GM12891 (cell line): ENCODE results near the gene MPND.

ENCODE experiments used
- DNase-seq: peaks from one replicate; pipeline ENCODE4 v3.0.0; 2011; ENCODE audit warnings: low spot score; ENCODE audit not compliant: insufficient read length
- FAIRE-seq: peaks from 2 replicates; lab custom pipeline; 2011; peaks lifted over from hg19 to GRCh38; lab: Jason Lieb, UNC
- PAX5 ChIP-seq: IDR thresholded peaks from 2 replicates; pipeline ENCODE4 v1.6.1; 2011; ENCODE audit warnings: low read length, moderate library complexity, mild to moderate bottlenecking; ENCODE audit not compliant: insufficient read depth, severe bottlenecking
- POLR2A ChIP-seq: IDR thresholded peaks from 2 replicates; pipeline ENCODE4 v1.6.1; 2011; ENCODE audit warnings: low read depth, low read length, control low read depth
- POLR2AphosphoS5 ChIP-seq: IDR thresholded peaks from 2 replicates; pipeline ENCODE4 v1.6.1; 2011; ENCODE audit warnings: low read depth, low read length, control low read depth
- POU2F2 ChIP-seq: IDR thresholded peaks from 2 replicates; pipeline ENCODE4 v1.6.1; 2011; ENCODE audit warnings: low read depth, mild to moderate bottlenecking, control low read depth, low read length, moderate library complexity
- SPI1 ChIP-seq: IDR thresholded peaks from 2 replicates; pipeline ENCODE4 v1.6.1; 2011; ENCODE audit warnings: low read depth, low read length, control low read depth
- TAF1 ChIP-seq: IDR thresholded peaks from 2 replicates; pipeline ENCODE4 v1.6.1; 2011; ENCODE audit warnings: low read depth, low read length, control low read depth

MPND gene

DNA sequence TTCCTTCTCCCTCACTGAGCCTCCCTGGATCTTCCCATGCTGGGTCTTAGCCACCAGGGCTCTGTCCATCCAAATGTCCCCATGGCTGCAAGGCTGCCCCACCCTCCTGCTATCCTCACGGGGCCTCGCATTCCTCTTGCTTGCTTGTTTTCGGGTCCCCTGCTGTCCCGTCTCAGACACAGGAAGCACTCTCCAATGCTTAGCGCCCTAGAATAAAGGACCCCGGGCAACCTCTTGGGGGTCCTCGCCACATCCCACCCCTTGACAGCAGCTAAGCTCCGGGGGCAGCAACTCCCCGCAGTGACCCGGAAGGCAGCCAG lies 33.3 kb downstream of the MPND start:
- FAIRE-seq (no peak), DNase-seq (no peak)
- TF ChIP-seq SPI1 = no peak

DNA sequence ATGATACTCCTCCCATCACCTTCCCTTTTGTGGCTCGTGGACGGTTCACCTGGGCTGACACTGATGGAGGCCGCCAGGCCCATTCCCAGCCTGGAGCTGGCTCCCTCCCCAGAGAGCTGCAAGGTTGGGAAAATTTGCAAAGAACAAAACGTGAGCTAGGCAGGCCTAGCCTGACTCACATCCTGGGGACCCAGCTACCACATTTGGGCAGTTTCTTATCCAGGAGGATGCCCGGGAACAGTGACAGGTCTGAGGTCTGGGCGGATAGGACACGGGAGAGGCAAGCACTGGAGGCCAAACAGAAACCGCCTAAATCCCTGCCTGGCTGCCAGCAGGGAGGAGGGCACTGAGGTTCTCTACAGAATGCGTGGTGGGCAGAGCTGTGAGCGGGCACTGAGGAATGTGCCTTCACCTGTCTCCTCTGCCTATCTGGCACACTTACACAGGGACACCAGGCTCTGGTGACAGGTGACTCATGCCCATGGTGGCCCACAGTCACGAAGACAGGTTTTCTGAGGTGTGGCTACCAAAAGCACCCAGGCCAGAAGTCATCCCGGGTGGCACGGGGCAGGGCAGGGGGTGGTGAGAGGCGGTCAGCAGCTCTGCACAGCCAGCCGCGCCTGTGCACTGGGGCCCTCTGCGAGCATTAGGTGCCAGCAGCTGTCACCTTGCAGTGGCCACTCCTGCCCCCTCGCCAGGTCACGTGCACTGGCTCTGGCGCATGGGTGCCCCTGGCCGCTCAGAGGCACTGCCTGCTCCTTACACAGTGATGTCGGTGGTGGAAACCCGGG lies 33.8 kb downstream of the MPND start:
- no peak for FAIRE-seq
- TF ChIP-seq SPI1 (no peak), POLR2AphosphoS5 (no peak; the same call in 1 of the 2 replicates), TAF1 (no peak)
- no peak for DNase-seq

DNA sequence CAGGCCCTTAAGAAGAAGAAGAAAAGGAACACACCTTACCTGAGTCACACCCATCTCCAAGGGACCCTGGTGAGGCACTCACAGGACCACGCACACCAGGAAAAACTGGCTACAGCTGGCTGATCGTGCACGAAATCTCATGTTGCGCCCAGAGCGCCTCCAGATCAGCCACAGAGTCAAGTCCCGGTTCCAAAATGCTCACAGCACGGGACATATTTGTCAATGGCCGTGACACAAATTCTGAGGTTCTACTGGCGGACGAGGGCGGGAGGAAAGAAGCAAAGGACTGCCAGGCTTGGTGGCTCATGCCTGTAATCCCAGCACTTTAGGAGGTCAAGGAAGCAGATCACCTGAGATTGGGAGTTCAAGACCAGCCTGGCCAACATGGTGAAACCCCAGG lies 35.5 kb downstream of the MPND start:
- DNase-seq = no peak
- no peak for FAIRE-seq
- no peak for TF ChIP-seq POU2F2
- no peak for TF ChIP-seq SPI1
- no peak for TF ChIP-seq POLR2AphosphoS5
- peak; percentile 8 for TF ChIP-seq PAX5
- TF ChIP-seq POLR2A = no peak
- no peak for TF ChIP-seq TAF1

DNA sequence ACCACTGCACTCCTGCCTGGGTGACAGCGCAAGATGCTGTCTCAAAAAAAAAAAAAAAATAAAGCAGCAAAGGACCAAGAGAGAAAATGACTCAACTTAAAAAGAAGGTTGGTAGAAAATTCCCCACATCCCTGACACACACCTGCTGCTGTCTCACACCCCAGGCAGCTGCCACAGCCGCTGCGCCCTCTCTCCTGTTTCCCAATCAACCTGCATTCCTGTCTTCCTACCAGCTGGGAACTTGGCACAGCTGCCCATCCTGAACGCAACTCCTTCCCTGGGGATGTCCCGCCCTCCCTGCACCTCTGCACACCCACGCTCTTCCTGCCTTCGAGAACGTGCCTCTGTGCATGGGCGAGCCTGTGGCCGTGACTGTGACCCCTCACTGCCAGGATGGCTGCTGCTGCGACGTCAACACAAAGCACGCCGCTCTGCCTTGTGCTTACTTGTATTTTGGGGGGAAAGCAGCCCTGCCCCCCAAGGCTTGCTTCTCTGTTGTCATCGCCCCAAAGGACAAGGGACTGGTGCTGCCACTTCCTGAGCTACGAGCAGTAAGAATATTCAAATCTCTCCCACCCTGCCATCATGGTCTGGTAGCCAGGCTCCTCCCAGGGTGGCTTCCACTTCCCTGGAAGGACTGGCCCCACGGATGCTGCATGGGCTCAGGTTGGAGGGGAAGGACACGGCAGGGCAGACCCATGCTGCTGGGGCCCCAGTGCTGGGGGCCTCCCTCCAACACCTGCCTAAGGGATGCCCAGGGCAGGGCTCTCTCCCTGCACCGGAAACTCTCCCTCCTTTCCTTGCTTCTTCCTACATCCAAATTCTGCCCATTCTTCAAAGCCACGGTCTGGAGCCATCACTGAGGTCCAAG lies 36.3 kb downstream of the MPND start:
- DNase-seq = no peak
- FAIRE-seq = peak; percentile 91
- TF ChIP-seq SPI1 (0 out of 2 replicates have a peak, but pooled peaks have one; percentile 12), POU2F2 (no peak), POLR2A (peak; percentile 62), PAX5 (no peak), TAF1 (no peak), POLR2AphosphoS5 (no peak)

DNA sequence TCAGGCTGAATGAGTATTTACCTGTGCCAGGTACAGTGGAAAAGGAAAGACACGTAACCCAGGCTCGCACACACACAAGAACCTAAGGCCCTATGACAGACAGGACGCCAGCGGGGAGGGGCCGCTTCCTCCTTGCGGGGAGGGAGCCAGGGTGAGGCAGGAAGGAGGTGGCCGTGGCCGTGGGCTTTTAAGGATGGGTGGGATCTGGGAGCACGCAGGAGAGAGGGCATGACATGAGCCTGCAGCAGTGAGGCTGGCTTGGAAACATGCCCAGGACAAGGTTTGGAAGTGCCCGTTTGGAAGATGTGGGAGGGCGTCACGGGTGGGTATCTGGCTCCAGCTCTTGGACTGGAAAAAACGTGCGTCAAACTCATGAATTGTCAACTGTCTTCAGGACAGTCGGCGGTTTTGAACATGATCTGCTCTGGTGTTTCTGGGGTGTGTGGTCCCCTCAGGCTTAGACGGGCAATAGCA lies 36.9 kb downstream of the MPND start:
- no peak for DNase-seq
- TF ChIP-seq PAX5 (no peak), SPI1 (peak; percentile 11; the same call in 1 of the 2 replicates)
- no peak for FAIRE-seq

DNA sequence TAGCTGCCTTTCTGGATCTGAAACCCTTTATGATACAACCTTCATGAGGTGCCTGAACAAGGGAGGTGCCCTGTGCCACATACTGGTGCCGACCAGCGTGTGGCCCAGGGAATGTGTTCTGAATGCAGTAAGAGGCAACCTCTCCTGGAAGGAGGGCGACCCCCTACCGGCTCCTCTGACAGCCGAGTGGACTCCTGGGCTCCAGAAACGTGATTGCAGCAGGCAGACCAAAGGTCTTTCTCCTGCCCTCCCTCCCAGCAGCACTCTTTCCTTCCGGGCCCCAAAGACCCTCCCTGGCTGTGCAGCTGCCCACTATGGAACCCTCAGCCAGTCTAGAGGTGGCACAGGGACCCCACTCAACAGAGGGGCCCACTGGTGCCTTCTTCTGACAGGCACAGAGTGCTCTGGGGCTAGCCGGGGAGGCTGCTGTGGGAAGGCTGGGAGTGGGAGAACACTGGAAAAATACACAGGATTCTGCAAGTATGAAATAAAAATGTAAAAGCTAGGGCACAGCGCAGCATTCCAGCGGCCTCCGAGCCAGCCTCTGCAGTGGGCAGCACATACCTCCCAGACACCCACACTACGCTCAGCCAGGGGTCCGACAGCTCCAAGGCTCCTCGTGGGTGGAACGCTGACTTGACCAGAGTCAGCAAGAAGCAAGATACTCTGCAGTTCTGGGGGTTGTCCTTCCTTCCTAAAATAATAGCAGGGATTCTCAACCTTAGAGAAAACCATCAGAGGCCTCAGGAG lies 42.1 kb downstream of the MPND start:
- no peak for TF ChIP-seq POLR2A
- TF ChIP-seq SPI1 = no peak
- TF ChIP-seq PAX5 = no peak
- TF ChIP-seq POU2F2 = no peak
- TF ChIP-seq POLR2AphosphoS5 = no peak
- TF ChIP-seq TAF1 = no peak
- FAIRE-seq = no peak

DNA sequence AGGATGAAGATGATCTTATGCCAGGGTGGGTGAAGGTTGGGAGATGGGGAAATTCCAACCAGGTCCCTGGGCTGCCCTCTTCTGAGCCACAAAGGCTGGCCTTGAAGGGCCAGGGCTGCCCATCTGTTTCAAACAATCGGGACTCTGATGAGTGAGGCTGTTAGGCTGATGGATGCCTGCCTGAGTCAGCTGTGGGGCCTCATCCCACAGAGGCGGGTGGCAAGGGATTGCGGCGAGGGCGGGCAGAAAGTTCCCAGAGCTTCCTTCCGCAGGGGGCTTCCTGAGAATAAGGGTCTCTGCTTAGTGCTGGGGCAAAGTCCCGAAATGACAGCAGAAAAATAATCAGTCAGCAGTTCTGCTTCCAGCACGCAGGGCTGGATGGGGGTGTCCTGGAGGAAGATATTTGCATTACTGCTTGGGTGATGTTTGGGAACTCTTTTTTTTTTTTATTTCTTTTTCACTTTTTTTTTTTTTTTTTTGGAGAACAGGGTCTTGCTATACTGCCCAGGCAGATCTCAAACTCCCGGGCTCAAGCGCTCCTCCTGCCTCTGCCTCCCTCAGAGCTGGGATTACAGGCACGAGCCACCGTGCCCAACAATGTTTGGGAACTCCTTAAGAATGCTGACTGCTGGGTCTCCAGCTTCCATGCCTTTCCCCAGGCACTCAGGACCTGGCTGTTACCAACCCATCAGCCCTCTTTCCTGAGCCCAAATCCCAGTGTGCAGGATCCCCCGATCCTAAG lies 42.9 kb downstream of the MPND start:
- TF ChIP-seq PAX5 = no peak
- no peak for TF ChIP-seq SPI1
- no peak for TF ChIP-seq TAF1
- TF ChIP-seq POLR2AphosphoS5 = no peak
- TF ChIP-seq POU2F2 = no peak
- TF ChIP-seq POLR2A = no peak
- DNase-seq = no peak
- no peak for FAIRE-seq

More for the DNA sequence above, 42.1 kb downstream of the MPND start:
- DNase-seq = no peak

- TF ChIP-seq POU2F2 (no peak), PAX5 (no peak), POLR2A (no peak), TAF1 (no peak), POLR2AphosphoS5 (no peak), SPI1 (no peak)
- DNase-seq = no peak
- FAIRE-seq = no peak
Observed at GRCh38 chr19:4388337-4389063, 45.1 kb downstream of the MPND start.

GRCh38 chr19:4389064-4389375 lies 45.7 kb downstream of the MPND start:
- FAIRE-seq (no peak), DNase-seq (no peak)
- no peak for TF ChIP-seq POLR2AphosphoS5
- TF ChIP-seq POLR2A = no peak
